GM18861 (cell line): ENCODE data around the gene ERBB4.
"Not testable (repeated sequence)": the region's sequence is repeated elsewhere in the genome, so short reads cannot be mapped to it uniquely, and the experiment has no call there.

ENCODE experiments used
- ATAC-seq: cut with Tn5 transposase; IDR thresholded peaks from one replicate; pipeline ENCODE4 v1.9.1; 2021; ENCODE audit not compliant: unreplicated experiment

Gene ERBB4

GRCh38 chr2:211664321-211664720 lies 874.3 kb downstream of the ERBB4 start:
- no peak for ATAC-seq

- no peak for ATAC-seq
Measured at GRCh38 chr2:211654211-211654780, 884.3 kb downstream of the ERBB4 start.

- no peak for ATAC-seq
Measured at GRCh38 chr2:211652327-211652726, 886.3 kb downstream of the ERBB4 start.

- ATAC-seq, result no peak
Measured at GRCh38 chr2:211649331-211649730, 889.3 kb downstream of the ERBB4 start.

DNA sequence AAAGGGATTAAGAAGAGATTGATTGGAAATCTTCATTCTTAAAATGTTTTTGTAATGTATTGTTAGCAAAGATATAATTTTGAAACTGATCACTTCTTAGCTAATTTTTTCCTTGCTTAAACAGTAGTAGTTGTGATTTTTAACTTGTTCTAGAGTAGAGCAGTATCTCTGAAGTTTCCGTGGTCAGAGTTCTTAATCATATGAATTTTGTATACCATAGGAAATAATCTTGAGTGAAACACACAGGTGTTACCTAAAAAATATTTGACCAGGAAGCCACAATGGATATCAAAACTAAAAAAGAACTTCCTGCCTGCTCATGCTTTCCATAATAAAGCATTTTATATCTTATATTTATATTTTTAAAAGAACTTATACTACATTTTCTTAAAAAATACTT lies 907.1 kb downstream of the ERBB4 start:
- no peak for ATAC-seq

DNA sequence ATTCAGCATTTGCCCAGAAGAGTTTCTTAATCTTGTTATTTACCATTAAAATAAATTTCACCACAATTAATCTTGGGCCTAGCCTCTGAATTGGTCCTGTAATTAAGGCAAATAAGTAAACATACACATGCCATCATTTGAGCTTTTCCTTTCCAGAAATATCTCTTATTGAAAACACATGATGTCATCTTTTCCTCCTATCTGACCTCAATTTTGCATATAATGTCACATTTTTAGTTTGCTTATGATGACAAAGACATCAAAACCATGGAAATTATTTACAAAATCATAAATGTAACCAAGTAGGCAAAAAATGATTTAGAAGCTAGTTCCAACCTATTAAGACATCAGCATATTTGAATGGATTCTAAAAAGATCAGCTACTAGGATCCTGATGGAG lies 915.5 kb downstream of the ERBB4 start:
- no peak for ATAC-seq

GRCh38 chr2:211620986-211621385 lies 917.6 kb downstream of the ERBB4 start:
- no peak for ATAC-seq

DNA sequence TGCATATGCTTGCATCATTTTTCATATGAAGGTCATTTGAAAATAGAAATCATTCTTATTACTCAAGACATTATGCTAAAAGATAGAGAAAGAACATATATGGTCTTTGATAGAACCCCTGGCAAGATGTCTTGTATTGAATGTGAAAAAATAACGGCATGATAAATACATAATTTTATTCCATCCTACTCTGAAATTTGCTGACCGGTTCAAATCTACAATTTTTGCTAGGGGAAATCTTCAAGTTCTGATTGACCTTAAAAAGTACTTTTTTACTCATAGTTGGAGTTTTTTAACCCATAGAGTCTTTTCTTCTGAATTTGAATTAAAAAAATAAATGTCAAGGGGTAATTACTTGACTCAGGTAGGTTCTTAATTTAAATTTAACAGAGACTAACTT lies 920.8 kb downstream of the ERBB4 start:
- ATAC-seq, result no peak

DNA sequence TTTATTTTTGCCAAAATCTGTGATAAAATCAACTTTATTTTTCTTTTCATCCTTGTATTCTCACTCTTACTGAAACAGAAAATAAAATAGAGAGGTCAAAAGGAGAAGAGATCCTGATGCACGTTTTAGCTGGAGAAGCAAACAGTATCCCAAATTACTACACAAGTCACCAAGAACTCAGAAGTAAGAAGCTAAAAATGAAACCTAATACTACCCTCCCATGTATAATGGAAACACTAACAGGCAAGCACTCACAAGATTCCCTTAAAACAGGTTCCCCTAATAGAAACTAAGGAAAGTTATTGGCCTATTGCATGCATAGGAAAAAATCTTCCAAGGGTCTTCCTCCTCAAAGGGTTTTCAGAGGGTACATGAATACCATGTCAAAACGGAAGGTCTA lies 927.0 kb downstream of the ERBB4 start:
- ATAC-seq, result no peak

DNA sequence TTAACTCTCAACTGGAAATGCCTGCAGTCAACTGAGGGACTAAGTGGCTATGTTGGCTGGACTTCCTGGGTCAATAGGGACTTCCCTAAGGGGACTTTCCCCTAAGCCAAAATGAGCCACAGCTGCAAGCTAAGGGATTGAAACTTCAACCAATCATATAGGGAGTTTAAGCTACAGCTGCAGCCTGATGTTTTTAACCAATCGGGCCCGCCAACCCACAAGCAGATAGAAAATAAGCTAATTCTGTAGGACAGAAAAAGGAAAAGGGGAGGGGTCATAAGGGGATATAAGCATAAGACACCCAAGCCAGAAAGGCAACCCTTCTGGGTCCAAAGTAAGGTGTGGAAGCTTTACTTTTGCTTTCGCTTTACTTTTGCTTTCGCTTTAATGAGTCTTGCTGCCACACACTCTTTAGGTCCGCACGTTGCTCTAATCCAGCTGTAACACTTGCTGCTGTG lies 927.5 kb downstream of the ERBB4 start:
- ATAC-seq, result no peak

GRCh38 chr2:211609127-211609526 lies 929.5 kb downstream of the ERBB4 start:
- no peak for ATAC-seq

GRCh38 chr2:211599146-211599545 lies 939.5 kb downstream of the ERBB4 start:
- no peak for ATAC-seq

DNA sequence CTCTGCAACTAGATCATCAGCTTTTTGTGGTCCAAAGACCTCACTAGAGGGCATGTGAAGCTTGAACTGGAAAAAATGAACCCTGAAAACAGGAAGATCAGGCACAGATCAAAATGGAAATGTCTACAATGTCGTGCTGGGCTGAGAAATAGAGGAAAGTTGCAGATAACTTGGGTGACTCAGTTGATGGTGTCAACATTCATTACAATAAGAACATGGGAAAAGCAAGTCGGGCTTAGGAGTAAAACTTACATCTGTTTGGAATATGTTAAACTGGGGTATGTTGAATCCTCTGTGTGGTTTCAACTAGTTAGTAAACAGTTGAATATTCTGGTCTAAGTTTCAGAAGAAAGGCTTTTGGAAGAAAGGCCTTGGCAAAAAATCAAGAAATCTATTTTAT lies 940.4 kb downstream of the ERBB4 start:
- no peak for ATAC-seq

- not testable (repeated sequence) for ATAC-seq
Measured at GRCh38 chr2:211592006-211592405, 946.6 kb downstream of the ERBB4 start.

DNA sequence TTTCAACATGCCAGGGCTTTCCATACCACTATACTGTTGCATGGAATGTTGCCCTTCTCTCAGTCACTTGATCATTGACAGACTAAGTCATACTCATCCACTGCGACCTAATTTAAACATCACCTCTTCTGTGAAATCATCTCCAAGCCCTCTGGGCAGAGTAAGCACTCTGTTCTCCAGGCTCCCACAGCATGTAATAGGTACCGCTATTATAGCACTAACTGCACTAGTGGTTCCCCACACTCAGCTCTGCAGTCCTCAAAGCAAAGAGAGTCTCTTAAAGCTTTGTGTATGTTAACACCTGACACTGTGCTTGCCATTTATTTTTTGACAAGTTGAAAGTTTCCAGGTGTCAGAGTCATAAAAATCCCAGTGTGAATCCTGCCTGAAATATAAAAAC lies 947.2 kb downstream of the ERBB4 start:
- no peak for ATAC-seq

GRCh38 chr2:211568439-211568838 lies 970.2 kb downstream of the ERBB4 start:
- no peak for ATAC-seq

- ATAC-seq, result no peak
Measured at GRCh38 chr2:211564441-211564840, 974.2 kb downstream of the ERBB4 start.

DNA sequence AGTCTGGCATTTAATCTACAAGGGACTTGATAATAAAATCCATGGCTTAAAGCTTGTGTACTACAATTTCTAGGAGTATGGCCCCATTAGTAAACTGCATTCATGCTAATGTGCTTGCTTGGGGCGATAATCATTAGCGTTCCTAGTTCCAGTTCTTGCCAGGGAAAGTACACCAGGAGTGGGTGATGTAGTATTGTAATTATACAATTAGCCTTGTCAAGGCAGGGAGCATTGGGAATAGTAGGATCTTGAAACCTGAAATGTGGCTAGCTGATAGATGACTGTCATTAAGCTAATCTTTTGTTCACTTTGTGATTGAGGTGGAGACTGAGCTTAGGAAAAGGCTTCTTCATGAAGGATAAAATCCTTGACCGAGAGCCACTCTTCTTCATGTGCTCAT lies 993.0 kb downstream of the ERBB4 start:
- no peak for ATAC-seq

- ATAC-seq, result no peak
Measured at GRCh38 chr2:211534632-211535031, 1004.0 kb downstream of the ERBB4 start.

- ATAC-seq, result not testable (repeated sequence)
Measured at GRCh38 chr2:211524248-211524647, 1014.4 kb downstream of the ERBB4 start.

DNA sequence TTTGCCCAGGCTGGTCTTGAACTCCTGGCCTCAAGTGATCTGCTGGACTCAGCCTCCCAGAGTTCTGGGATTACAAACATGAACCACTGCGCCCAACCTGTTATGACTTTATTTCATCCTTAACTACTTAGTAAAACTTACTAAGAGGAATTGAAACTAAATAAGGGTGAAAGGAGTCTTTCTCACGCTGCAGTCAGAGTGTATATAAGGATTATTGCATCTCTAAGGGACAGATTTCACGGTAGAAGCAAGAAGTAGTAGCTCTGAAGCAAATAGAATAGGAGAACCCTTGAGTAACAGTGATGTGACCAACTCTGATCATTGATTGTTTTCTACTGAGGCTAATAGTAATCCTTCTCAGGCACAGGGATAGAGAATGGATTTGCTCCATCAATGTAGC lies 1022.1 kb downstream of the ERBB4 start:
- no peak for ATAC-seq

DNA sequence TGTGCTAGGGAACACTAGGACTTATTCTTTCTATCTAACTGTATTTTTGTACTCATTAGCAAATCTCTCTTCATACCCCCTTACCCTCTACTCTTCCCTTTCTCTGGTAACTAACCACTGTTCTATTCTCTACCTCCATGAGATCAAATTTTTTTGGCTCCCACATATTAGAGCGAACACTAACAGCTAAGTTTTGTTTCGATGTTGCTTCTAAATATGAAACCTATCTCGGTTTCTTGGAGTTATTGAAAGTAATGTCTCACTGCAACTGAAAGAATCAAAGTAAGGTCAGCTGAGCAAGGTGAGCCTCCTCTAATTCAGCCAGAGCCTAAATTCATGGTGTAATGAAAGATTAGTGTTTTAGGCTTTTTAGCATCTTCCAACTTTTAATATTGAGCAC lies 1024.6 kb downstream of the ERBB4 start:
- no peak for ATAC-seq

DNA sequence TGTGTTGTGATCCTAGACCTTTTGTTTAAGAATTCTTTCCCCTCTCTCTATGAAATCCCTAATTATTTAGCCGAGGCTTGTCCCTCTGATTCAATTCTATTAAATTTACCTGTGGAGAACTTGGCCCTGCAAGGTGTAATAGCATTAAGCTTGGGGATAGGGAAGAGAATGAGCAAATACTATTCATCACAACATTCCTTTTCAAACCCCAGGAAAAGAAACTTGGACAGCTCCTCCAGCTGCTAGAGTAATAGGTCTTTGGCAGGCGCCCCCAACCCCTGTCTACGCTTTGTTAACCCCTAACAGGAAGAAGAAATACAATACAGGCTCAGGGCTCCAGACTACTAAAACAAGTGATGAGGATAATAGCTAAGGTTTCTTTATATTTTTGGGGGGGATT lies 1025.2 kb downstream of the ERBB4 start:
- ATAC-seq, result no peak

DNA sequence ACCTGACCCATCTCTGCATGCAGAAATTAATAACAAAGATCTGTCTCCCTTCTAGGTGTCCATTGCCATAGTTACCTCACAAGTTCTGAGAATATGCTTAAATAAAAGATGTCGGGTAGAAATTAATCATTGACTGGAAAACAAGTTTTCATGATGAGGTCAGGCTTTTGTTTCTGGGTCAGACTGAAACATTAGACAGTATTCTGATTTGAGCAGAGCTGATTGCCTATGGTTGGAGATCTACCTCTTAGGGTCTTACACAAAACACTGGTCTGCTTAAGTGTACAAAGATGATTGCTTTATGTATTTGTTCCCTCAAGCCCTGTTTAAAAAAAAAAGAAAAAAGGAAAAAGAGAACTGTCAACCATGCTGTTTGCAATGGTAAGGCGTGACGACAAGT lies 1025.8 kb downstream of the ERBB4 start:
- ATAC-seq, result no peak
